ENCODE data around the gene OLIG3.

- TF ChIP-seq CTCF (IDR thresholded peaks at IDR 0.05) = no peak
- TF ChIP-seq EP300 (IDR thresholded peaks at IDR 0.05; ENCODE audit: low read depth) = no peak
Observed at GRCh38 chr6:137472641-137473137, 21.5 kb downstream of the OLIG3 start.
